ENCODE data around the gene PRSS21. TPM values are rescaled to one million over a fixed set of nuclear protein-coding genes. Genes with fewer than 3 reads are reported as not detected.

The PRSS21 gene
- total and polyA plus RNA-seq, 8 donors = 0.59 to 3.2 (median 1.0) TPM; not detected in 1

DNA sequence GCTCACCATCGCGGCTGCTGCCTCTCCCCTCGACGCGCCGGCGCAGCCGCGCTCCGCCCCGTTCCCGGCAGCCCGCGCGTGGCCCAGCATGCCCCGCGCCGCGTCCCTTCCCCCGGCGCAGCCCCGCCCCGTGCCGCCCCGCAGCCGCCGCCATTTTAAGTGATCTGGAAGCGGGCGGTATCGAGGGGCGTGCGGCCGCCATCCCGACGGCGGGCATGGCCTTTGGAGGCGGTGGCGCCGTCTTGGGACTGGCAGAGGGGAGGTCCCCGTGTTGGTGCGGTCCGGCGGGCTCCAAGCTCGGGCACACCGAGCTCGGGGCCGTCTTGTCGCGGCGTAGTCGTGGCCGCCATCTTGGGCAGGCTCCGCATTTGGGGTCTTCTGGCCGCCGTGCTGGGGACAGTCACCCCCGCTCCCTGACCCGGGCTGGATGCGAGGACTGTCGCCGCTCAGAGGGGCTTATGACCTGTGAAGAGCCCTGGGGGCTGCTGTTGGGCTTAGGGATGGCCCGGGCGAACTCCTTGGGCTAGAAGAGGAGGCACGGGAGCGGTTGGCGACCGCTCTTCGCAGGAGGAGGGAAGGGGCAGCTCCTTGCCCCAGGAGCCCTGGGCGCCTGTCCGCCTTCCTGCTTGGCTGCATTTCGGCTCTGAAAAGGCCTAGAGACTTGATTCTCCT, 39.7 kb upstream of the PRSS21 start, which contains the start of gene ELOB:
Gene ELOB (minus strand): TSS at position 50 of the 672 bp plus-strand sequence. CDS start 41 bp downstream, at position 9.
- Histone ChIP-seq H3K27ac (peak within 1 kb of the TSS; percentile 99 to 100 (median 100)), H3K4me1 (peaks cover 8 to 20% (median 8%) of the 10 kb centered on the region in 3 donors), H3K27me3 (no peaks in the 10 kb centered on the region), H3K9me3 (no peaks in the 10 kb centered on the region), H3K36me3 (peaks cover 0 to 5% (median 0%) of the 10 kb centered on the region in 3 donors), H3K4me3 (peak within 1 kb of the TSS; percentile 92 to 100 (median 99))
- intact Hi-C loops (cut with DNase I) = no loop called here
- ATAC-seq (peak; percentile 93 to 96 (median 94)), FAIRE-seq (no peak), DNase-seq (peak; percentile 84 to 97 (median 88))
- TF ChIP-seq CTCF (IDR thresholded peaks at IDR 0.05) = no peak
- WGBS, 2 donors = 1% methylated on average over 43 to 70 of the region's 70 CpGs

- H3K27me3 ChIP-seq = no peaks in the 10 kb centered on the region
- no peak for TF ChIP-seq CTCF (IDR thresholded peaks at IDR 0.05)
- H3K4me3 ChIP-seq = peak overlapping the region; percentile 86 to 100 (median 99)
- intact Hi-C loops (cut with DNase I) = no loop called here
- H3K36me3 ChIP-seq = peaks cover 0 to 5% (median 0%) of the 10 kb centered on the region in 3 donors
- ATAC-seq (peak; percentile 46 to 57 (median 52)), DNase-seq (peak in 3 of 6 donors; percentile 34 to 62 (median 54)), FAIRE-seq (no peak)
- peak overlapping the region; percentile 99 to 100 (median 100) for H3K27ac ChIP-seq
- H3K4me1 ChIP-seq = peaks cover 8 to 20% (median 8%) of the 10 kb centered on the region in 3 donors
- 11 to 12% methylated on average over 27 of the region's 27 CpGs for WGBS, 2 donors
- no peaks in the 10 kb centered on the region for H3K9me3 ChIP-seq
These were observed 39.0 kb upstream of the PRSS21 start for GRCh38 chr16:2777903-2778629.

GRCh38 chr16:2778630-2778958, 38.4 kb upstream of the PRSS21 start:
- WGBS, 2 donors = 94 to 95% methylated on average over 12 of the region's 12 CpGs
- Histone ChIP-seq H3K4me1 (peaks cover 8 to 20% (median 8%) of the 10 kb centered on the region in 3 donors), H3K36me3 (peaks cover 0 to 5% (median 0%) of the 10 kb centered on the region in 3 donors), H3K27me3 (no peaks in the 10 kb centered on the region), H3K4me3 (peak overlapping the region; percentile 86 to 100 (median 99)), H3K27ac (peak overlapping the region in 2 of 4 donors; percentile 99 to 100), H3K9me3 (no peaks in the 10 kb centered on the region)
- FAIRE-seq (no peak), DNase-seq (no peak), ATAC-seq (no peak)
- intact Hi-C loops (cut with DNase I) = no loop called here
- no peak for TF ChIP-seq CTCF (IDR thresholded peaks at IDR 0.05)

GRCh38 chr16:2779151-2779920, 37.7 kb upstream of the PRSS21 start:
- no peak for TF ChIP-seq CTCF (IDR thresholded peaks at IDR 0.05)
- intact Hi-C loops (cut with DNase I) = no loop called here
- Histone ChIP-seq H3K27me3 (no peaks in the 10 kb centered on the region), H3K9me3 (no peaks in the 10 kb centered on the region), H3K36me3 (peaks cover 0 to 5% (median 0%) of the 10 kb centered on the region in 3 donors), H3K4me3 (no peak overlapping the region), H3K4me1 (peaks cover 8 to 20% (median 8%) of the 10 kb centered on the region in 3 donors), H3K27ac (no peak overlapping the region)
- DNase-seq (peak in 3 of 6 donors; percentile 3 to 55 (median 40)), ATAC-seq (no peak), FAIRE-seq (no peak)
- 86 to 89% methylated on average over 23 of the region's 23 CpGs for whole genome bisulfite sequencing, 2 donors

Measured in pancreas (tissue), 10 donors.